Left ventricle myocardium superior (tissue), 1 donor: ENCODE measurements around the gene HTRA3. TPM values are rescaled to one million over a fixed set of nuclear protein-coding genes. Genes with fewer than 3 reads are reported as not detected.

Experiments used
- ATAC-seq: fragments of 200-7000 bp; cut with Tn5 transposase; one replicate; pipeline ENCODE4 v1.9.1; 2020; ENCODE audit warnings: mild to moderate bottlenecking, moderate library complexity
- DNase-seq: peaks from one replicate; pipeline ENCODE4 v3.0.0-alpha.2; 2020
- intact Hi-C: fragments of 100-400 bp; cut with micrococcal nuclease; formaldehyde crosslinking; loops from one replicate; pipeline ENCODE4 v1.11.0; 2022
- total RNA-seq: library from RNA; stranded (reverse); fragmentation: NEBNext Ultra II Directional; extraction: Animal tissue kit (Norgen Biotek cat#: 25700); gene quantifications from one replicate; pipeline ENCODE4 v1.2.1, GENCODE V29; 2021
- donor health status: DM: no; HTN: yes; CAD: no; lungs with severe emphysema.

Gene HTRA3
- total RNA-seq, 1 donor from 2014 or later: 95.6 TPM

GRCh38 chr4:8314691-8315255, 45.2 kb downstream of the HTRA3 start:
- ATAC-seq: no peak
- DNase-seq: no peak
- intact Hi-C loops: no loop called here

GRCh38 chr4:8315435-8316250, 46.1 kb downstream of the HTRA3 start:
- ATAC-seq: peak; percentile 42
- peak; percentile 72 for DNase-seq
- intact Hi-C loops: no loop called here

- DNase-seq: no peak
- intact Hi-C loops: no loop called here
- ATAC-seq: no peak
Observed at GRCh38 chr4:8316251-8316771, 46.8 kb downstream of the HTRA3 start.

GRCh38 chr4:8316911-8317351, 47.4 kb downstream of the HTRA3 start:
- ATAC-seq (no peak), DNase-seq (no peak)
- intact Hi-C loops: no loop called here

- intact Hi-C loops: no loop called here
- ATAC-seq (no peak), DNase-seq (no peak)
Observed at GRCh38 chr4:8317474-8317873, 47.9 kb downstream of the HTRA3 start.

- DNase-seq: no peak
- no peak for ATAC-seq
- intact Hi-C loops: no loop called here
Observed at GRCh38 chr4:8318509-8318908, 49.0 kb downstream of the HTRA3 start.

- ATAC-seq (no peak), DNase-seq (no peak)
- intact Hi-C loops: no loop called here
Observed at GRCh38 chr4:8319061-8319460, 49.5 kb downstream of the HTRA3 start.

GRCh38 chr4:8319731-8320385, 50.3 kb downstream of the HTRA3 start:
- intact Hi-C loops: loop anchor here (10.0 kb wide), 1 partner anchor 85 kb away; no protein-coding TSS in a partner anchor
- peak; percentile 82 for DNase-seq
- ATAC-seq: peak; percentile 83

- DNase-seq: no peak
- ATAC-seq: peak; percentile 50
- intact Hi-C loops: loop anchor here (10.0 kb wide), 1 partner anchor 84 kb away; no protein-coding TSS in a partner anchor
Observed at GRCh38 chr4:8320386-8320750, 50.8 kb downstream of the HTRA3 start.

- intact Hi-C loops: loop anchor here (10.0 kb wide), 1 partner anchor 84 kb away; no protein-coding TSS in a partner anchor
- ATAC-seq (no peak), DNase-seq (no peak)
Observed at GRCh38 chr4:8321220-8321619, 51.7 kb downstream of the HTRA3 start.

- intact Hi-C loops: loop anchor here (10.0 kb wide), 1 partner anchor 83 kb away; no protein-coding TSS in a partner anchor
- ATAC-seq: no peak
- no peak for DNase-seq
Observed at GRCh38 chr4:8321771-8322170, 52.2 kb downstream of the HTRA3 start.

GRCh38 chr4:8322794-8323704, 53.5 kb downstream of the HTRA3 start:
- ATAC-seq (no peak), DNase-seq (no peak)
- intact Hi-C loops: loop anchor here (10.0 kb wide), 1 partner anchor 82 kb away; no protein-coding TSS in a partner anchor

- ATAC-seq: no peak
- no peak for DNase-seq
- intact Hi-C loops: loop anchor here (10.0 kb wide), 1 partner anchor 81 kb away; no protein-coding TSS in a partner anchor
Observed at GRCh38 chr4:8323947-8324555, 54.5 kb downstream of the HTRA3 start.

- ATAC-seq (no peak), DNase-seq (no peak)
- intact Hi-C loops: loop anchor here (10.0 kb wide), 1 partner anchor 80 kb away; no protein-coding TSS in a partner anchor
Observed at GRCh38 chr4:8324640-8325239, 55.2 kb downstream of the HTRA3 start.

GRCh38 chr4:8325291-8325973, 55.9 kb downstream of the HTRA3 start:
- intact Hi-C loops: loop anchor here (10.0 kb wide), 1 partner anchor 79 kb away; no protein-coding TSS in a partner anchor
- DNase-seq (no peak), ATAC-seq (no peak)

GRCh38 chr4:8326206-8326605, 56.7 kb downstream of the HTRA3 start:
- DNase-seq (no peak), ATAC-seq (no peak)
- intact Hi-C loops: loop anchor here (10.0 kb wide), 1 partner anchor 79 kb away; no protein-coding TSS in a partner anchor

- DNase-seq (no peak), ATAC-seq (no peak)
- intact Hi-C loops: loop anchor here (10.0 kb wide), 1 partner anchor 76 kb away; no protein-coding TSS in a partner anchor
Observed at GRCh38 chr4:8328456-8328855, 58.9 kb downstream of the HTRA3 start.
